Fibroblast of peridontal ligament (primary cell): ENCODE results near the gene PKMYT1.
A peak's percentile ranks its signal among the peaks of the same experiment; 100 is the strongest.

ENCODE experiments used
- DNase-seq: peaks from one replicate; pipeline ENCODE4 v3.0.0-alpha.2; 2010; ENCODE audit errors: extremely low read depth

Gene PKMYT1

GRCh38 chr16:2980227-2981176 is at the start of gene PKMYT1:
Gene PKMYT1 (minus strand): TSS chr16:2980446. CDS start chr16:2979657, 789 bp downstream.
- DNase-seq: peak; percentile 75

GRCh38 chr16:3029491-3030221 is 49.4 kb upstream of the PKMYT1 start:
- peak; percentile 15 for DNase-seq

DNA sequence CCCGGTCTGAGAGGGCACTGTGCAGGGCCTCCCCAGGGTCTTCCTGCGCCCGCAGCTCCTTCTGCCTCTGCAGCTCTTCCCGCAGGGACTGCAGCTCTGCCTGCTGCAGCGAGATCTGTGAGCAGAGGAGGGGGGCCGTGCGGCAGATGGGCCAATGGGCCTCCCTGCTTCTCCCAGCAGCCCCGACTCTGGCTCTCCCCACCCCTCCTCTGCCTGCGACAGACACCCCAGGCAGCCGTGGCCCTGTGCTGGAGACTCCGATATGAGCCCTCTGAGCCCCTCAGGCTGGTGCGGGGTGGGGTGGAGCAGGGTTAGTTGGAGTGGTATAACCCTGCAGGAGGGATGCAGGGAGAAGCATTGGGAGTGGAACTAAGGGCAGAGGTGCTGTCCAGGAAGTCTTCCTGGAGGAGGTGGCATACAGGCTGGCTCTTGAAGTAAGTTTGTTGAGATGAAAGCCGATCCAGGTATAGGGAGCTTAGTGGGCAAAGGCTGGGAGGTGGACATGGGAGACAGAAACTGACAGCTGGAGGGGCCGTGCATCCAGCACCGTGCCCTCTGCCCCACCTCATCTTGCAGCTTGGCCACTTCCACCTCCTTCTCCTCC is 48.6 kb upstream of the PKMYT1 start:
- DNase-seq: no peak

DNA sequence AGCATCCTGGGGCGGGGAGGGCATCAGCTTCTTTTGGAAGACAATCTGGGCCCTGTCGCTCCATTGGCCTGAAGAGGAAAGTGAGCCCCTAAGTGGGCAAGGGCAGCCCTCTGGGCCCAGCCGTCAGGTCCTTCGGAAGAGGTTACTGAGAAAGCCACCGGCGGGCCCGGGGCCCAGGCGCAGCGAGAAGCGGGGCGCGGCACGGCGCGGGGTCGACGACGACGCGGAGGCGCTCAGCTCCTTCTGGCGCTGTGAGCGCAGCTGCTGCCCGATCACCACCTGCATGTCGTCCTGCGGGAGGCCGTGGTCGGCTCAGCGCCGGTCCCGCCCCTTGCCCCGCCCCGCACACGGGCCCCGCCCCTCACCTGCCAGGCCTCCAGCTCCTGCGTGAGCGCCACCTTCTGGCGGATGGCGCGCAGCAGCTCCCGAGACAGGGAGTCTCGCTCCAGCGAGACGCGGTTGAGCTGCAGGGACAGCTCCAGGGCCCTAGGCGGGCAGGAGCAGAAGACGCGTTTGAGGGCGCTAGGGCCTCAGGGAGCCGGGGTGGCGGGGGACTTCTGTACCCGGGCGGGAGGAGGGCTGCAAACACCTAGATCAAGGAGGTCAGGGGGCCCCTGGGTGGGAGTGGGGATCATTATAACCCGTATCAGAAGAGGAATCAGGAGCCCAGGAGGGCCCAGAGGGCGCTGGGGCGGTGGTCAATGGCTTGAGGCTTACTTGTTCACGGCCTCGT is 47.9 kb upstream of the PKMYT1 start:
- peak; percentile 36 for DNase-seq

DNA sequence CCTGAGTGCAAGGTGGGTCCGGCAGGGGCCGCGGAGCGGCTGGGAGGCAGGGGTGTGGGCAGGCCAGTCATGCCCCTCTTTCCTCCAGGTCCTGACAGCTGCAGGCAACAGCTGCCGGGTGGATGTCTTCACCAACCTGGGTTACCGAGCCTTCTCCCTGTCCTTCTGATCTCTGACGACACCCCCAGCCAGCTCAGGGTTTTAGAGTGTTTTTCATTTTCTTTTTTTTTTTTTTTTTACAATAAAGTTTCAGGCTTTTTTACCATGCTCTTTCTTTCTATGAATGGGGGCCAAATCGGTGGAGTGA is 47.2 kb upstream of the PKMYT1 start:
- DNase-seq: no peak

- DNase-seq: no peak
Measured at GRCh38 chr16:3026609-3027488, 46.6 kb upstream of the PKMYT1 start.

DNA sequence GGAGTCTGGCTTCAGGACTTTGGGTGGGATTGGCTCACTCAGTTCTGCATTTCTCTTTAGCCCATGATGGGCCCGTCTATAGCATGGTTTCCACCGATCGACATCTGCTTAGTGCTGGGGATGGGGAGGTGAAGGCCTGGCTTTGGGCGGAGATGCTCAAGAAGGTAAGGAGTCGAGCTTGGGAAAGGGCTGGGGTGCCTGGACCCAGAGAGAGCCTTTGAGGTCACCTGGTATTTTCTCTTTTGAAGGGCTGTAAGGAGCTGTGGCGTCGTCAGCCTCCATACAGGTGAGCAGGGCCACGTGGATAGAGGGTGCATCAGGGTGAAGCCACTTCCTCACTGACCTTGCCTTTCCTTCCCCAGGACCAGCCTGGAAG is 45.7 kb upstream of the PKMYT1 start:
- DNase-seq: no peak

GRCh38 chr16:3025032-3026002 is 45.1 kb upstream of the PKMYT1 start:
- DNase-seq: no peak

- DNase-seq: peak; percentile 96
Measured at GRCh38 chr16:3023669-3024478, 43.6 kb upstream of the PKMYT1 start, which contains the start of the genes HCFC1R1 and THOC6. Gene HCFC1R1 (minus strand): TSS chr16:3023942. CDS start chr16:3023941, 1 bp downstream. Gene THOC6 (plus strand): TSS chr16:3024035. CDS start chr16:3024327, 292 bp downstream.

- peak; percentile 65 for DNase-seq
Measured at GRCh38 chr16:3023415-3023668, 43.1 kb upstream of the PKMYT1 start.

DNA sequence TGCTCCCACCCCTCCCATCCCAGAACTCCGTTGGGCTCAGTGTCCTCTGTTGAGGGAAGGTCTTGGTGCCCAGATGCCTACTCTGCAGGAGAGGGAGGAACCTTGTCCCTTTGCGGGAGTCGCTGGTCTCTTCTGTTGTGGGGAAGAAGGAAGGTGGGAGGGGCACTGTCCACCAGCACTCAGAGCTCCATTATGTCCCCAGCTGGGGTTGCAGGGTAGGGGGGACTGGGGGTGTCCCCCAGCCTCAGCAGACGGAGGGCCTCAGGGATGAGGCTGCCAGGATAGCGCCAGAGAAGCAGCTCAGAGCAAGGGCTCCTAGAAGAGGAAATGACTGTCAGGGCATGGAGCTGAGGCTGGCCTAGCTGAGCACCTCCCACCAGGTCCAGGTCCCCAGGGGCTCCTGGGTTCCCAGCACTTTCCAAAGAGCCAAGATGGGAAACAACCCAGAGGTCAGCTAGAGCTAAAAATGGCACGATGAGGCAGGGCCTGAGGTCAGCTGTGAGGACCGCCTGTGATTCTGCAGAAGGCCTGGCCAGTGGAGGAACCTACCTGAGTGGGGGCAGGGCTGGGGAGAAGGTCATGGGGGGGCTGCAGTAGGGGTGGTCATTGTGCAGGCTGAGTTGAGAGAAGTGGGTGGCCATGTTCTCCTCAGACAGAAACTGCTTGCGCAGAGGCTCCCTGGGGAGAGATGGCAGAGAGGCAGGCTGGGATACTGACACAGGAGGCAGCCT is 42.6 kb upstream of the PKMYT1 start:
- peak; percentile 46 for DNase-seq

GRCh38 chr16:3022208-3022683 is 42.0 kb upstream of the PKMYT1 start:
- DNase-seq: peak; percentile 93

DNA sequence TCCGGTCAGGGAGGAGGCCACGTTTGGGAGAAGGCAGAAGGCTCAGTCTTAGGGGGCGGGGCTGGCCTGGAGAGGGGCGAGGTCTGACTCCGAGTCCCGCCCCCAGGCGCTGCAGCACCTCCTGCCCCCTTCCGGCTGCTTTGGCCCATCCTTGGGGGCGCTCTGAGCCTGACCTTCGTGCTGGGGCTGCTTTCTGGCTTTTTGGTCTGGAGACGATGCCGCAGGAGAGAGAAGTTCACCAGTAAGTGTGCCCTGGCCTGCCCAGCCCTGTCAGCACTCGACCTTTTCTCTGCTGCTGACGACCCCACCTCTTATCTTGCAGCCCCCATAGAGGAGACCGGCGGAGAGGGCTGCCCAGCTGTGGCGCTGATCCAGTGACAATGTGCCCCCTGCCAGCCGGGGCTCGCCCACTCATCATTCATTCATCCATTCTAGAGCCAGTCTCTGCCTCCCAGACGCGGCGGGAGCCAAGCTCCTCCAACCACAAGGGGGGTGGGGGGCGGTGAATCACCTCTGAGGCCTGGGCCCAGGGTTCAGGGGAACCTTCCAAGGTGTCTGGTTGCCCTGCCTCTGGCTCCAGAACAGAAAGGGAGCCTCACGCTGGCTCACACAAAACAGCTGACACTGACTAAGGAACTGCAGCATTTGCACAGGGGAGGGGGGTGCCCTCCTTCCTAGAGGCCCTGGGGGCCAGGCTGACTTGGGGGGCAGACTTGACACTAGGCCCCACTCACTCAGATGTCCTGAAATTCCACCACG is 41.4 kb upstream of the PKMYT1 start:
- peak; percentile 88 for DNase-seq

DNA sequence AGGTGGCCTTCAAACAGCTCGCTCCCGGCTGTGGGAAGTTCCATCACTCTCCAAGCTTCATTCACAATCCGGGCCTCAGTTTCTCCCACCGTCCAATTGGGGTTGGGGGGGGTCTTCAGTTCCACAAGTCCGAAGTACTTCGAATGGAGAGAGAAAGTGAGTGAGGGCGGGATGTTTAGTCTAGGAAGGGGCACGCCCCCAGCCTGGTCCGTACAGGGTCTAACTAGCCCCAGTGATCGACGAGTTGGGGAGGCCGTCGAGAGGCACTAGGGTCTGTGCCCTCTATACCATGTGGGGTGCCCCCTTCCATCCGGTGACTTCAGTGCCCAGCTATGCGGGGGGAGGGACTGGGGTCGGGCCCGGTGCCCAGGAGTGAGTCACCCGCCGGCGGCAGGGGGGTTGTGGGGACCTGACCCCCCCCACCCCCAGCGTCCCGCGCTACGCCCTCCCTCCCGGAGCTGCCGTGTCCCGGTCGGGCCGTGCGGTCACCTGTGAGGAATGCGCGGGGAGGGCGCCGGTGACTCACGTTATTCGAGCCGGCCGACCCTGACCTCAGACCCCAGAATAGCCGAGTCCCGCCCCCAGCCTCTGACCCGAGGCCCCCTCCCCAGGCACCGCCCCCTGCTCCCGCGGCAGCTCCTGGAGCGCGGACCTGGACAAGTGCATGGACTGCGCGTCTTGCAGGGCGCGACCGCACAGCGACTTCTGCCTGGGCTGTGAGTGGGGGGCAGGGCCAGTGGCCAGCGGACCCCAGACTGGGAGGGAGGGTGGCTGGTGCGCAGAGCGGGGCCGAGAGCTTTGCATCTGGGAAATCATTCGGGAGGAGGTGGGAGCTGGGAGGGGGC is 40.6 kb upstream of the PKMYT1 start:
- DNase-seq: peak; percentile 75

- peak; percentile 39 for DNase-seq
Measured at GRCh38 chr16:3020247-3020603, 40.0 kb upstream of the PKMYT1 start, which contains the start of gene TNFRSF12A. Gene TNFRSF12A (plus strand): TSS chr16:3020368. CDS start chr16:3020398, 30 bp downstream.

- DNase-seq: no peak
Measured at GRCh38 chr16:3019594-3020246, 39.5 kb upstream of the PKMYT1 start.
